ENCODE measurements around the gene ATP11B. TPM values are rescaled to one million over a fixed set of nuclear protein-coding genes. Genes with fewer than 3 reads are reported as not detected.

ATP11B gene
- total and polyA plus RNA-seq, 10 of the 15 experiments (the other 5 are each of a cell fraction or from before 2014, with no cell fraction given): 10.3 to 66.9 (median 36.7) TPM

GRCh38 chr3:182800508-182800907 lies 7.2 kb downstream of the ATP11B start:
- ChIA-PET RAD21 (ENCODE audit: unreplicated experiment) (interaction anchor here (1.0 to 1.6 kb wide), 3 partner anchors 85 to 86 kb away, joined by 3 to 4 read pairs (median 4); no protein-coding TSS in a partner anchor), POLR2A (interaction anchor here (1.2 kb wide), 1 partner anchor 71 kb away, joined by 3 read pairs; no protein-coding TSS in a partner anchor), CTCF (interaction anchor here (2.3 kb wide), 1 partner anchor 84 kb away, joined by 9 read pairs; no protein-coding TSS in a partner anchor), SMC1A (ENCODE audit: uncharacterized antibody, unreplicated experiment) (interaction anchor here (2.0 to 2.3 kb wide), 3 partner anchors 15 to 86 kb away, joined by 6 to 11 read pairs (median 9); no protein-coding TSS in a partner anchor)
- no peaks in the 10 kb centered on the region; the same call in 2 of the 3 replicates for H3K9me3 ChIP-seq (replicated peaks; ENCODE audit: control insufficient read depth, insufficient read depth, low read length)
- no peak overlapping the region for H3K4me2 ChIP-seq (ENCODE audit: control insufficient read depth, insufficient read depth)
- in situ Hi-C loops (cut with MboI) (no loop called here), intact Hi-C loops (cut with micrococcal nuclease; ENCODE audit: unreplicated experiment) (no loop called here)
- 100% methylated on average over 5 of the region's 8 CpGs for WGBS (ENCODE audit: insufficient coverage, insufficient replicate concordance, low lambda C conversion rate, missing lambda C conversion rate)
- H3K4me3 ChIP-seq: no peak overlapping the region
- FAIRE-seq: no peak
- H3K4me1 ChIP-seq (ENCODE audit: control insufficient read depth, insufficient read depth, low read length): no peaks in the 10 kb centered on the region; the same call in 1 of the 2 replicates
- no peak overlapping the region for H3K9ac ChIP-seq (ENCODE audit: control insufficient read depth, insufficient read depth, low read length)
- peaks cover 97% of the 10 kb centered on the region for H3K79me2 ChIP-seq (ENCODE audit: control insufficient read depth, insufficient read depth, low read length)
- TF ChIP-seq HCFC1 (IDR thresholded peaks at IDR 0.05; ENCODE audit: low read length): no peak
- no peak for TF ChIP-seq USF2 (IDR thresholded peaks at IDR 0.05; ENCODE audit: borderline replicate concordance, low read depth, low read length)
- no peak for TF ChIP-seq SMAD1 (IDR thresholded peaks at IDR 0.05; ENCODE audit: low read depth, partially characterized antibody)
- no peak for TF ChIP-seq SIN3A (IDR thresholded peaks at IDR 0.05; ENCODE audit: low read depth, low read length)
- no peak for TF ChIP-seq SP1 (IDR thresholded peaks at IDR 0.05; ENCODE audit: low read depth, low read length)
- TF ChIP-seq RBBP5 (conservative IDR thresholded peaks at IDR 0.05): no peak
- no peak for TF ChIP-seq MYB (IDR thresholded peaks at IDR 0.05; ENCODE audit: borderline replicate concordance, low read depth, low read length)
- ATAC-seq: no peak
- no peaks in the 10 kb centered on the region for H4K20me1 ChIP-seq (ENCODE audit: control insufficient read depth, insufficient read depth)
- no peak overlapping the region for H2AFZ ChIP-seq (ENCODE audit: control insufficient read depth, low read depth, low read length)
- no peak overlapping the region for H3K27ac ChIP-seq (ENCODE audit: control insufficient read depth, insufficient read depth)
- no TSS peak for BruUV-seq (replicated peaks)
- no peak for DNase-seq (ENCODE audit: low read depth, low spot score)
- no peaks in the 10 kb centered on the region for H3K27me3 ChIP-seq (replicated peaks in 1 of 2; ENCODE audit: control insufficient read depth in 2 of 2, insufficient read depth in 2 of 2, low read length in 1 of 2)
- H3K36me3 ChIP-seq (ENCODE audit: control insufficient read depth in 2 of 2, insufficient read depth in 2 of 2, low read length in 1 of 2): peaks cover 0 to 6% of the 10 kb centered on the region in 2 experiments; a peak in 1 of 4 replicates
